Astrocyte (in vitro differentiated cells and primary cell): ENCODE results near the gene SPTBN5. TPM values are rescaled to one million over a fixed set of nuclear protein-coding genes. Genes with fewer than 3 reads are reported as not detected.

ENCODE experiments used
- DNase-seq: peaks from one replicate; pipeline ENCODE4 v3.0.0-alpha.2; 2010; ENCODE audit warnings: low read depth
- FAIRE-seq: peaks from 2 replicates; lab custom pipeline; 2011; peaks lifted over from hg19 to GRCh38; lab: Jason Lieb, UNC
- H2AFZ ChIP-seq: 2 replicates; pipeline ENCODE4 v1.6.0; 2012; ENCODE audit warnings: low read depth, low read length, inconsistent platforms
- H3K27ac ChIP-seq: 2 replicates; pipeline ENCODE4 v1.5.1; 2011; ENCODE audit warnings: low read depth, low read length, inconsistent platforms
- H3K27me3 ChIP-seq: 2 replicates; pipeline ENCODE4 v1.6.0; 2011; ENCODE audit warnings: low read length, inconsistent platforms; ENCODE audit not compliant: insufficient read depth
- H3K36me3 ChIP-seq: 2 replicates; pipeline ENCODE4 v1.5.1; 2011; ENCODE audit warnings: low read length, inconsistent platforms; ENCODE audit not compliant: insufficient read depth
- H3K4me1 ChIP-seq: 2 replicates; pipeline ENCODE4 v1.5.1; 2011; ENCODE audit warnings: low read length, inconsistent platforms; ENCODE audit not compliant: insufficient read depth
- H3K4me2 ChIP-seq: 2 replicates; pipeline ENCODE4 v1.6.0; 2012; ENCODE audit warnings: low read length, inconsistent platforms
- H3K4me3 ChIP-seq: 2 replicates; pipeline ENCODE4 v1.5.1; 2011; ENCODE audit warnings: low read depth, mild to moderate bottlenecking, low read length, inconsistent platforms; ENCODE audit not compliant: insufficient read depth
- H3K79me2 ChIP-seq: 2 replicates; pipeline ENCODE4 v1.6.0; 2012; ENCODE audit warnings: mild to moderate bottlenecking, low read length, inconsistent platforms; ENCODE audit not compliant: insufficient read depth
- H3K9ac ChIP-seq: 2 replicates; pipeline ENCODE4 v1.6.0; 2012; ENCODE audit warnings: mild to moderate bottlenecking, low read length, inconsistent platforms
- H3K9me3 ChIP-seq: 2 replicates; pipeline ENCODE4 v1.5.1; 2012; ENCODE audit warnings: low read depth, mild to moderate bottlenecking, low read length, inconsistent platforms; ENCODE audit not compliant: insufficient read depth
- H4K20me1 ChIP-seq: 2 replicates; pipeline ENCODE4 v1.6.0; 2012; ENCODE audit warnings: low read length, inconsistent platforms; ENCODE audit not compliant: insufficient read depth
- H3K27ac Mint-ChIP-seq: one replicate; pipeline ENCODE4 v1.8.0; 2021; ENCODE audit warnings: mild to moderate bottlenecking, mixed read lengths; ENCODE audit not compliant: unreplicated experiment
- H3K27me3 Mint-ChIP-seq: one replicate; pipeline ENCODE4 v1.8.0; 2021; ENCODE audit warnings: low read depth, mixed read lengths; ENCODE audit not compliant: unreplicated experiment
- H3K36me3 Mint-ChIP-seq: one replicate; pipeline ENCODE4 v1.8.0; 2021; ENCODE audit warnings: low read depth, mixed read lengths; ENCODE audit not compliant: unreplicated experiment
- H3K4me1 Mint-ChIP-seq: one replicate; pipeline ENCODE4 v1.8.0; 2021; ENCODE audit warnings: low read depth, mixed read lengths; ENCODE audit not compliant: unreplicated experiment
- H3K4me3 Mint-ChIP-seq: one replicate; pipeline ENCODE4 v1.8.0; 2021; ENCODE audit warnings: mild to moderate bottlenecking, moderate library complexity, mixed read lengths; ENCODE audit not compliant: unreplicated experiment
- H3K9me3 Mint-ChIP-seq: one replicate; pipeline ENCODE4 v1.8.0; 2021; ENCODE audit warnings: mild to moderate bottlenecking, mixed read lengths; ENCODE audit not compliant: unreplicated experiment
- EZH2 ChIP-seq: IDR thresholded peaks from 2 replicates; pipeline ENCODE4 v1.6.1; 2012; ENCODE audit warnings: mild to moderate bottlenecking, low read length, inconsistent platforms; ENCODE audit not compliant: insufficient read depth
- total RNA-seq: library from RNA; stranded (reverse); gene quantifications from 2 replicates; pipeline ENCODE4 v1.2.1, GENCODE V29; 2021
- TF ChIP-seq, protein P1 (sequence below): IDR thresholded peaks from 2 replicates; pipeline ENCODE4 v1.5.1; 2011; ENCODE audit warnings: low read depth, mild to moderate bottlenecking, inconsistent platforms, low read length, moderate library complexity; ENCODE audit not compliant: insufficient read depth

Gene SPTBN5
- total RNA-seq, 1 donor from 2014 or later: 5.3 TPM

DNA sequence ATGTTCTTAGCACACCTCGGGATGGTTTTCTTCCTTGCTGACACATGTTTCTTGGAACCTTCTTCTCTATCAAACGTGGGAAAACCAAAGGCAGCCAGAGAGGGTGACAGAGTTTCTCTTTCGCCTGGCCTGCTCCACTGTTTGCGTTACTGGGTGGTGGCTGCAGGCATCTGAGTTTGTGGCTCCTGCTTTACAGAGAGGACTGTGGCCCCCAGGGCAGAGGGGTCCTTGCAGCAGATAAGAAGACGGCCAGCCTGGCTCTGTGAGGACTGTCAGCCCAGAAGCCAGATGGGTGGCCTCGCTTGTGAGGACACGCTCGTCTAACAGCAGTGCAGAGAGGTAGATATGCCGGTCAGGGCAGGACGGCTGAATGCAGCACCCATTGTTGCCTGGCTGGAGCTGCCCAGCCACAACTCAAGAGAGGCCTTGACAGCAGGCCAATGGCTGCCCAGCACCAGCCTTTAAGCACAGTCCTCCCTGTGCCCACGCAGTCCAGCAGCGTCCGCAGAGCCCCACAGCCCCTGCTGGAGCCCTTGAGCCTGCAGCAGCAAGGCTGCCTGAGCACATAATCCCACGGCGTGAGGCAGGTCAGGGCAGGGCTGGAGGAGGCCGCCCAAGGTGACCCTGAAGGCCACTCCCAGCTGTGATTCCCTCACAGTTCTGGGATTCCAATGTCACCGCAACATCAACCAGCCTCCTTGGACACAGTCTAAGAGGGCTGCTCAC is 15.0 kb upstream of the SPTBN5 start:
- no peak overlapping the region for H3K27ac Mint-ChIP-seq
- DNase-seq: no peak
- no peak for FAIRE-seq
- Histone ChIP-seq H3K9me3 (peaks cover 5% of the 10 kb centered on the region), H4K20me1 (peaks cover 51% of the 10 kb centered on the region), H3K27ac (no peak overlapping the region), H3K36me3 (peaks cover 32% of the 10 kb centered on the region), H3K4me1 (no peaks in the 10 kb centered on the region), H3K4me2 (no peak overlapping the region), H3K79me2 (peaks cover 3% of the 10 kb centered on the region), H2AFZ (no peak overlapping the region), H3K27me3 (no peaks in the 10 kb centered on the region), H3K4me3 (no peak overlapping the region), H3K9ac (no peak overlapping the region)
- H3K36me3 Mint-ChIP-seq: peaks cover 33% of the 10 kb centered on the region
- H3K4me3 Mint-ChIP-seq: no peak overlapping the region
- no peaks in the 10 kb centered on the region for H3K27me3 Mint-ChIP-seq
- peaks cover 11% of the 10 kb centered on the region for H3K4me1 Mint-ChIP-seq
- TF ChIP-seq, protein P1, sequence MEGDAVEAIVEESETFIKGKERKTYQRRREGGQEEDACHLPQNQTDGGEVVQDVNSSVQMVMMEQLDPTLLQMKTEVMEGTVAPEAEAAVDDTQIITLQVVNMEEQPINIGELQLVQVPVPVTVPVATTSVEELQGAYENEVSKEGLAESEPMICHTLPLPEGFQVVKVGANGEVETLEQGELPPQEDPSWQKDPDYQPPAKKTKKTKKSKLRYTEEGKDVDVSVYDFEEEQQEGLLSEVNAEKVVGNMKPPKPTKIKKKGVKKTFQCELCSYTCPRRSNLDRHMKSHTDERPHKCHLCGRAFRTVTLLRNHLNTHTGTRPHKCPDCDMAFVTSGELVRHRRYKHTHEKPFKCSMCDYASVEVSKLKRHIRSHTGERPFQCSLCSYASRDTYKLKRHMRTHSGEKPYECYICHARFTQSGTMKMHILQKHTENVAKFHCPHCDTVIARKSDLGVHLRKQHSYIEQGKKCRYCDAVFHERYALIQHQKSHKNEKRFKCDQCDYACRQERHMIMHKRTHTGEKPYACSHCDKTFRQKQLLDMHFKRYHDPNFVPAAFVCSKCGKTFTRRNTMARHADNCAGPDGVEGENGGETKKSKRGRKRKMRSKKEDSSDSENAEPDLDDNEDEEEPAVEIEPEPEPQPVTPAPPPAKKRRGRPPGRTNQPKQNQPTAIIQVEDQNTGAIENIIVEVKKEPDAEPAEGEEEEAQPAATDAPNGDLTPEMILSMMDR: no peak
- TF ChIP-seq EZH2: no peak
- no peaks in the 10 kb centered on the region for H3K9me3 Mint-ChIP-seq

DNA sequence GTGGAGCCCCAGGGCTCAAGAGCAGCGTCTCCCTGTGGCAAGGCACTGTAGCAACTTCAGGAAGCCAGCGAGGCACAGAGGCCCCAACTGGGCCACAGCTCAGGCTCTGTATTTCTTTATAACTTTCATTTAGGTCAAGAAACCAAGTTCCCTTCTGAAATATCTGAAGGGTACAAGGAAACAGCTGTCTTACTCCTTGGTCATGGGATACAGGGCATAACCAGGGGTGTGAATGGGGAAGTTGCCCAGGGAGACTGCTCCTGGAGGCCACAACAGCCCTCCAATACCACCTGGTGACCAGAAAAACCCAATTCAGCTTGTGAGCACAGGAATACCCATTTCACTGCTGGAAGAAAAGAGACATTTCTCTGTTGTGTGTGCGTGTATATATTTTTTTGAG is 13.3 kb upstream of the SPTBN5 start:
- H3K79me2 ChIP-seq: peaks cover 3% of the 10 kb centered on the region
- DNase-seq (no peak), FAIRE-seq (no peak)
- no peak overlapping the region for H2AFZ ChIP-seq
- TF ChIP-seq, protein P1: no peak
- no peak for TF ChIP-seq EZH2
- peaks cover 26% of the 10 kb centered on the region for H3K36me3 Mint-ChIP-seq
- H3K4me3 Mint-ChIP-seq: no peak overlapping the region
- H4K20me1 ChIP-seq: peaks cover 47% of the 10 kb centered on the region
- H3K9ac ChIP-seq: no peak overlapping the region
- no peak overlapping the region for H3K27ac Mint-ChIP-seq
- H3K4me1 ChIP-seq: no peaks in the 10 kb centered on the region
- H3K4me3 ChIP-seq: no peak overlapping the region
- H3K4me2 ChIP-seq: no peak overlapping the region
- peaks cover 5% of the 10 kb centered on the region for H3K9me3 ChIP-seq
- H3K4me1 Mint-ChIP-seq: peaks cover 11% of the 10 kb centered on the region
- peaks cover 27% of the 10 kb centered on the region for H3K36me3 ChIP-seq
- no peak overlapping the region for H3K27ac ChIP-seq
- H3K27me3 Mint-ChIP-seq: no peaks in the 10 kb centered on the region
- no peaks in the 10 kb centered on the region for H3K27me3 ChIP-seq
- H3K9me3 Mint-ChIP-seq: no peaks in the 10 kb centered on the region

DNA sequence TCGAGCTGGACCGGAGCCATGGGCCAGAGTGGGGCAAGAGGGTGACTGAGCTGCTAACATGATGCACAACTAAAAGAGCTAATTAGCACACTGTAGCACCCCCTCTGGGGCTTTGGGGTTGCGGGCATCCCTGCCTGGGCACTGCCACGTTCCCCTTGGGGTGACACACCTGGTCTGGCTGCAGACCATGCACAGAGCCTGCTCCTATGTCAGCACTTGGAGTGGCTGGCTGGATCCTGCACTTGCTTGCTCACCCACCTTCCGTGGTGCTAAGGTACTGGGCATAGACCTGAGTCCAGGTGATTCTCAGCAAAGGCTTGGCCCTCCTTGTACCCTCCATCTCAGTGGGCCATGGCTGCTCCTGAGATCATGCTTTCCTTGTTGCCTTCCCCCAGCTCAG is 12.8 kb upstream of the SPTBN5 start:
- Histone ChIP-seq H4K20me1 (peaks cover 47% of the 10 kb centered on the region), H3K4me3 (no peak overlapping the region), H3K4me2 (no peak overlapping the region), H3K9ac (no peak overlapping the region), H3K9me3 (peaks cover 5% of the 10 kb centered on the region), H2AFZ (no peak overlapping the region), H3K27me3 (no peaks in the 10 kb centered on the region), H3K27ac (no peak overlapping the region), H3K4me1 (no peaks in the 10 kb centered on the region), H3K79me2 (no peaks in the 10 kb centered on the region), H3K36me3 (peaks cover 27% of the 10 kb centered on the region)
- TF ChIP-seq, protein P1: no peak
- no peak for TF ChIP-seq EZH2
- FAIRE-seq (no peak), DNase-seq (no peak)
- Mint-ChIP-seq H3K27me3 (no peaks in the 10 kb centered on the region), H3K4me3 (no peak overlapping the region), H3K27ac (no peak overlapping the region), H3K4me1 (peaks cover 11% of the 10 kb centered on the region), H3K9me3 (no peaks in the 10 kb centered on the region), H3K36me3 (peaks cover 25% of the 10 kb centered on the region)
